Measurements from ENCODE around the gene WDR5. TPM values are rescaled to one million over a fixed set of nuclear protein-coding genes. Genes with fewer than 3 reads are reported as not detected.

WDR5 gene
- polyA plus RNA-seq, 1 of the 3 experiments (the other 2 are of a cell fraction) = 36.6 TPM

- 0 out of 2 replicates have a peak, but pooled peaks cover 3% of the 10 kb centered on the region for H3K27me3 ChIP-seq (ENCODE audit: insufficient read depth)
- POLR2A ChIA-PET = no interaction called here
- CTCF ChIA-PET = interaction anchor here (1.4 kb wide), 1 partner anchor 11 kb away, joined by 6 read pairs; no protein-coding TSS in a partner anchor
- H3K4me3 ChIP-seq (ENCODE audit: low read depth in 2 of 2, low read length in 1 of 2) = no peak overlapping the region
- no peaks in the 10 kb centered on the region for H3K9me2 ChIP-seq
- TF ChIP-seq IRF3 (IDR thresholded peaks at IDR 0.05; ENCODE audit: low read depth, low read length) (no peak), NRF1 (IDR thresholded peaks at IDR 0.05; ENCODE audit: low read depth, low read length) (no peak), USF1 (IDR thresholded peaks at IDR 0.05; ENCODE audit: borderline replicate concordance, low read depth) (no peak), YY1 (IDR thresholded peaks at IDR 0.05; ENCODE audit: low read depth) (no peak), JUND (IDR thresholded peaks at IDR 0.05) (no peak), FOXM1 (IDR thresholded peaks at IDR 0.05; ENCODE audit: low read depth) (no peak), MAX (IDR thresholded peaks at IDR 0.05; ENCODE audit: low read depth) (no peak), RAD21 (IDR thresholded peaks at IDR 0.05; ENCODE audit: low read length) (no peak), CHD2 (IDR thresholded peaks at IDR 0.05; ENCODE audit: low read length, partially characterized antibody) (no peak), MXI1 (IDR thresholded peaks at IDR 0.05; ENCODE audit: low read depth, low read length) (no peak), PBX3 (IDR thresholded peaks at IDR 0.05) (no peak), FOXJ3 (CRISPR knock-in tag; IDR thresholded peaks at IDR 0.05) (no peak)
- H3K79me2 ChIP-seq (ENCODE audit: insufficient read depth) = no peaks in the 10 kb centered on the region
- H3K36me3 ChIP-seq (replicated peaks in 1 of 2; ENCODE audit: control insufficient read depth in 1 of 2, insufficient read depth in 2 of 2, low read length in 1 of 2) = no peaks in the 10 kb centered on the region
- H2AFZ ChIP-seq (ENCODE audit: low read depth) = no peak overlapping the region
- DNase-seq = peak; percentile 24
- no peaks in the 10 kb centered on the region; a peak in 1 of 4 replicates for H3K4me1 ChIP-seq (ENCODE audit: control insufficient read depth in 1 of 2, insufficient read depth in 2 of 2, low read depth in 1 of 2, low read length in 1 of 2)
- no peak overlapping the region for H3K4me2 ChIP-seq
- no peak overlapping the region for H3K9ac ChIP-seq
- H4K20me1 ChIP-seq (ENCODE audit: insufficient read depth) = no peaks in the 10 kb centered on the region
- no peaks in the 10 kb centered on the region for H3K9me3 ChIP-seq
- 72% methylated on average over 15 of the region's 20 CpGs for WGBS (ENCODE audit: low lambda C conversion rate)
- no peak overlapping the region for H3K27ac ChIP-seq (ENCODE audit: low read depth in 2 of 2, low read length in 1 of 2)
- no peaks in the 10 kb centered on the region for H3F3A ChIP-seq (replicated peaks; ENCODE audit: insufficient read depth)
These were observed 70.7 kb downstream of the WDR5 start for GRCh38 chr9:134206311-134207300.

GRCh38 chr9:134208310-134208841, 72.5 kb downstream of the WDR5 start:
- CTCF ChIA-PET = interaction anchor here (1.0 to 1.7 kb wide), 3 partner anchors 8 to 235 kb away, joined by 3 to 6 read pairs (median 6); no protein-coding TSS in a partner anchor
- no peak overlapping the region for H3K27ac ChIP-seq (ENCODE audit: low read depth in 2 of 2, low read length in 1 of 2)
- H3K4me2 ChIP-seq = no peak overlapping the region
- no peaks in the 10 kb centered on the region for H3K36me3 ChIP-seq (replicated peaks in 1 of 2; ENCODE audit: control insufficient read depth in 1 of 2, insufficient read depth in 2 of 2, low read length in 1 of 2)
- peaks cover 0 to 2% of the 10 kb centered on the region in 2 experiments; a peak in 1 of 4 replicates for H3K4me1 ChIP-seq (ENCODE audit: control insufficient read depth in 1 of 2, insufficient read depth in 2 of 2, low read depth in 1 of 2, low read length in 1 of 2)
- H3K79me2 ChIP-seq (ENCODE audit: insufficient read depth) = no peaks in the 10 kb centered on the region
- H3K9ac ChIP-seq = no peak overlapping the region
- no peaks in the 10 kb centered on the region for H4K20me1 ChIP-seq (ENCODE audit: insufficient read depth)
- WGBS (ENCODE audit: low lambda C conversion rate) = 79% methylated on average over 19 of the region's 19 CpGs
- H3K9me2 ChIP-seq = no peaks in the 10 kb centered on the region
- H2AFZ ChIP-seq (ENCODE audit: low read depth) = no peak overlapping the region
- H3K4me3 ChIP-seq (ENCODE audit: low read depth in 2 of 2, low read length in 1 of 2) = no peak overlapping the region
- no peaks in the 10 kb centered on the region for H3K9me3 ChIP-seq
- TF ChIP-seq EZH2phosphoT487 (IDR thresholded peaks at IDR 0.05; ENCODE audit: borderline replicate concordance, low read depth) = no peak
- no peak for TF ChIP-seq FOSL2 (IDR thresholded peaks at IDR 0.05; ENCODE audit: borderline replicate concordance, low read depth)
- peak; percentile 10 for DNase-seq
- H3F3A ChIP-seq (replicated peaks; ENCODE audit: insufficient read depth) = no peaks in the 10 kb centered on the region
- POLR2A ChIA-PET = no interaction called here
- no peaks in the 10 kb centered on the region for H3K27me3 ChIP-seq (ENCODE audit: insufficient read depth)
